ENCODE data around the gene ARHGEF3. TPM values are rescaled to one million over a fixed set of nuclear protein-coding genes. Genes with fewer than 3 reads are reported as not detected.

Gene ARHGEF3
- total RNA-seq, 1 donor from 2014 or later = 23.1 TPM

DNA sequence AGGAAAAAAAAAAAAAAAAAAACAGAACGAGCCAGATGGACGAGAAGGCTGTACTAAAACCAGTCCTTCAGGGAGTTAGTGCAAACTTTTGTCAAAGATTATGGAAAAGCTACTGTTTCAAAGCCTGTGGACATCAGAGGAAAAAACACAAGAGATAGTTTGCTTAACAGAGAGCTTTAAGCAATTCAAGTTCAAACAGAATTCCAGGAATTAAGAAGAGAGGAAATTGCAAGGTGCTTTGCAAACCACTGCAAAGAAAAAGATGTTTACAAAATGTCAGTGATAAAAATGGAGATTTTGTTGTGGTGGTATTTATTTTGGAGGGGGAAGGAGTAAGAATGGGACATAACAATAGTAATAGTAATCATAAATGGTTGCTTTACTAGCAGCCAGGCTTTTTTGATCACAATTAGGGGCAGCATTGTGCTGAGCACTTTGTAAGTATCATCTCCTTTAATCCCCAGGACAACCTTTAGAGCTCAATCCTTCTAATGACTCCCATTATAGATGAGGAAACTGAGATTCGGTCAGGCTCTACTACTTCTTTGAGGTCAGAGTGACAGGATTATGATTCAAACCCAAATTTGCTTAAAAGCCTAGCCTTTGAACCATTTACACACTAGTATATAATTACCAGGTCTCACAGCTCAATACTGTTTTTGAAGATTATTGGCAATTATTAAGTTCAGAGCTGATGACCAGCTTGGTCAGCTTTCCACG, 22.4 kb upstream of the ARHGEF3 start:
- DNase-seq (ENCODE audit: low spot score) = no peak
- intact Hi-C loops (cut with DNase I) = no loop called here

DNA sequence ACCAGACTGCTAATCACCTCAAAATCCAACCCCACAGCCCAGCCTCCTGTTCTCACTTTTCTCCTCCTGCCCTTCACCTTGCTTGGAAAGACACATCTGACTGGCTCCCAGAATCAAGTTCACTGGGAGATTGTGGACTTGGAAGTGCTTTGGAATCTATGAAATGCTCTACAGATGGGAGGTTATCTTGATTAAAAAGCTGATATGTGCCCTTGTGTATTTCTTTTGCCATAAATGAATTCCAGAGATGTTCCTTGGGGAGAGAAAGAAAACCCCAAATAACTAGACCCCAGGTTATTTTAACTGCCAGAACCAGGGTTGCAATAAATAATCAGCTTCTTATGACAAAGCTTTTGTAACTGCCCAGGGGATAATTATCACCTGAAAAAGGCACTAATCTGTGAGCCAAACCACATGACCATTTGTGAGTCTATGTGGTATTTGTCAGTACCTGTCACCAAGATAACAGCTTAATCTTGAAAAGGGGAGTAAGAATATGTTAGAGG, 21.7 kb upstream of the ARHGEF3 start:
- intact Hi-C loops (cut with DNase I) = no loop called here
- DNase-seq (ENCODE audit: low spot score) = no peak

DNA sequence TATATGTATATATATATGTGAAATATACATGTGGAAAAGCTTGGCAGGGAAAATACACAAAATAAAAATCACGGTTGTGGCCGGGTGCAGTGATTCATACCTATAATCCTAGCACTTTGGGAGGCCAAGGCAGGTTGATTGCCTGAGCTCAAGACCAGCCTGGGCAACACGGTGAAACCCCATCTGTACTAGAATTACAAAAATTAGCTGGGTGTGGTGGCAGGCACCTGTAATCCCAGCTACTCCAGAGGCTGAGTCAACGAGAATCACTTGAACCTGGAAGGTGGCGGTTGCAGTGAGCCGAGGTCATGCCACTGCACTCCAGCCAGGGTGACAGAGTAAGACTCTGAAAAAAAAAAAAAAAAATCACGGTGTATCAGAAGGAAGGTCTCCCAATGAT, 20.8 kb upstream of the ARHGEF3 start:
- no peak for DNase-seq (ENCODE audit: low spot score)
- intact Hi-C loops (cut with DNase I) = no loop called here

DNA sequence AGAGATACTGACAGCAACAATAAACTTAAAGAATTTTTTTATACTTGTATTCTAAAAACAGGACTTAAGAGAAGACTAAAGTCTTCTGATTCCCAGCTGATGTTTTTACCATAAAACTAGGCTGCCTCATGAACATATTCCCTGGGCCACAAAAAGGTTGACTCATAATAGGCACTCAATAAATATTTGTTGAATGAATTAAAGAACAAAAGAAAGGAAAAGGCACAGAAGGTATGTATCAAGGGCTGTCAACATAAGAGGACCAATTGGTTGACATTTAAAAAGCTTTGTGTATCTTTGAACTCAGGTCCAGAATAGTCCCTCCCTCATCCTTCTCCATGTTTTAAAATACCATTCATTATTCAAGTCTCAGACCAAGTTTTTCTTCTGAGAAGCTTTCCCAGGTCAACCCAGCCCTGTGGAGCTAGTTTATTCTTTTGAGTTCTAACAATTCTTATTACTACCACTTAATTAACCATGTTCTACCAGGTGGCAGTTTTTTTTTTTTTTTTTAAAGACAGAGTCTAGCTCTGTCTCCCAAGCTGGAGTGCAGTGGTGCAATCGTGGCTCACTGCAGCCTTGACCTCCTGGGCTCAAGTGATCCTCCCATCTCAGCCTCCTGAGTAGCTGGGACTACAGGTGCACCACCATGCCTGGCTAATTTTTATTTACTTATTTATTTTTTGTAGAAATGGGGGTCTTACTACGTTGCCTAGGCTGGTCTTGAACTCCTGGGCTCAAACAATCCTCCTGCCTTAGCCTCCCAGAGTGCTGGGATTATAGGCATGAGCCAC, 17.5 kb upstream of the ARHGEF3 start:
- DNase-seq (ENCODE audit: low spot score) = no peak
- intact Hi-C loops (cut with DNase I) = no loop called here

DNA sequence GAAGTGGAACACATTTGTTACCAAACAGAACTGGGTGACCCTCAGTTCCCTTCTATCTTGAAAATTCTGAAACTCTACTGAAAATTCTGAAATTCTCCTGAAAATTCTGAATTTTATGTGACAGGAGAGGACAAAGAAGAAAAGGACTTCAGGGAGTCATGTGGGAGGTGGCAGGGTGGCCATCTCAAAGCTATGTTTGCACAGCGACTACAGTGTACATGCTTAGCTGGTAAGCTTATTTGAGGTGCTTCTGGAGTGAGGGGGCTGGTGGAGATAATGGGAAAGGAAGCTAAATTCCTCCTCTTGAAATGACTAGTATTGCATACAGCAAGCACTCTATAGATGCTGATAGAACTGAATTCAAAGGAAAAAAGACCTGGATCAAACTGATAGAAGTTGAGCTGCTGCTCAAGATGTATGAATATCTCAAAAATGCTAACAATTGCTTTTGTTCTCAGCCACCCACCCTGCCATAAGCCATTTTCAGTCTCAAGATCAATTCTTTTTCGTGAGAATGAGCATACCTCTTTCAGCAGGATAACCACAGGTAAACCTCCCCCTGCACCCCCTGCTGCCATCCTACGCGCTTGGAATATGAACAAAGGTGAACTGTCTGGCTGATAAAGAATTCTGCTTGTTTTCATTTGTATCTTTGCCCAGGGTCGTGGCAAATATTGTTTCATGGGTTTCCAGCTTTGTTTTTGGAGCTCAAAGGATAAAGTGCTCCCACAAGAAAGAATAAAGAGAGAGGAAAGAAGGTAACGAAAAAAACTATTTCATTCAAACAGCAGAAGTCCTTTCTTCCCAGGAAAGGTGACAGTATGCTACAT, 16.6 kb upstream of the ARHGEF3 start:
- no peak for DNase-seq (ENCODE audit: low spot score)
- intact Hi-C loops (cut with DNase I) = no loop called here

DNA sequence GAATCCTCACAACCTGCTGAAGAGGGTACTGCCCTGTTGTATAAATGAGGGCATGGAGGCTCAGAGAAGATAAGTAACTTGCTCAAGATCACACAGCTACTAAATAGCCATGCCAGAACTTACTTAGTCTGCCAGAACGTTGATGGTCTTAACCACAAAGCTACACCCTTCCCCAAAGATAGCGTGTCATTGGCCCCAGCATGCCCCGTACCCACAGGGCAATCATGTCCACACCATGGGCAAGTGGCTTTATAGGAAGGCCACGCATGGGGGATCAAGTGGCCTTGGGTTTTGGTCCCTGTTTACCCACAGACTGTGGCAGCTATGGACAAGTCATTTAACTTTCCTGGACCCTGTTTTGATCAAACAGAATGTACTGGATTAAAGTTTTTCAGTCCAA, 15.9 kb upstream of the ARHGEF3 start:
- intact Hi-C loops (cut with DNase I) = no loop called here
- no peak for DNase-seq (ENCODE audit: low spot score)

DNA sequence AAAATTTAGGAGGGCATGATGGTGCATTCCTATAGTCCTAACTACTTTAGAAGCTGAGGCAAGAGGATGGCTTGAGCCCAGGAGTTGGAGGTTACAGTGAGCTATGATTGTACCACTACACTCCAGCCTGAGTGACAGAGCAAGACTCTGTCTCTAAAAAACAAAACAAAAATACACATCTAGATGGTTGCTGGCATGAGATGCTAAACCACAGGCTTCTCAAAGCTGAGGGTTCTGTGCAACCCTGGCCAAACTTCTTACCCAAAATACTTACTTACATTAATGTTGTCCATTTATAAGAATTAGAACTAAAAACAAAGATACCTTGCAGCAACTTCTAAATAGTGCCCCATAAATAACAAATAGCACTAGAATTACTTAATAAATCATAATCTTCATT, 14.3 kb upstream of the ARHGEF3 start:
- DNase-seq (ENCODE audit: low spot score) = no peak
- intact Hi-C loops (cut with DNase I) = no loop called here

DNA sequence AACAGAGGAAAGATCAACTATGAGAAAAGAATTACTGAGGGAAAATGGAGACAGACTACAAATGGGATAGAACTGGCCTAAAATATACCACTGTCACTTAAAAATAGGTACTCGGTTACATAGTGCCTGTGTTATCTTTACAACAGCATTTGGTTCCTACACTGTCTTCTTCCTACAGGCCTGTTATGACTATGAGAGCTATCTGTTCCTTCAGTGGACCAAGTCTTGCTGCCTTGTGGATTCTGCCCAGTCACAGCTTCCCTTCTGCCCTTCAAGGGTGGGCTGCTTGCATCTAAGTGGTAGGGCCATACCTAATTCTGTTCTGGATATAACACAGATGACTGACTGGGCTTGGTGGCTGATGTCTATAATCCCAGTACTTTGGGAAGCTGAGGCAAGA, 13.8 kb upstream of the ARHGEF3 start:
- intact Hi-C loops (cut with DNase I) = no loop called here
- DNase-seq (ENCODE audit: low spot score) = no peak

DNA sequence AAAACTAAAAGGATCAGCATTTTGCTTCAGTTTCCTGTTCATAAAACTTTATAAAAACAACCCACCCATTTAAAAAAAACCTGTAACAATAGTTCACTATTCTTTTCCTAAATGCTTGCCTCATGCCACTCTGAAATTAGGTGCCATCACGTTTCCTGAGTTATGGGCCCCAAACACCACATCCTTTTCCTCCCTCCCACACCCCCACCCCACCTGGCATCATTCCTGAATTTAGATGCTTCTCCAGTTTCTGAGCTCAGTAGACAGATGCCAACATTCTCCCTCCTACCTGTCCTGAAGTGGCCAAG, 11.9 kb upstream of the ARHGEF3 start:
- intact Hi-C loops (cut with DNase I) = no loop called here
- no peak for DNase-seq (ENCODE audit: low spot score)

DNA sequence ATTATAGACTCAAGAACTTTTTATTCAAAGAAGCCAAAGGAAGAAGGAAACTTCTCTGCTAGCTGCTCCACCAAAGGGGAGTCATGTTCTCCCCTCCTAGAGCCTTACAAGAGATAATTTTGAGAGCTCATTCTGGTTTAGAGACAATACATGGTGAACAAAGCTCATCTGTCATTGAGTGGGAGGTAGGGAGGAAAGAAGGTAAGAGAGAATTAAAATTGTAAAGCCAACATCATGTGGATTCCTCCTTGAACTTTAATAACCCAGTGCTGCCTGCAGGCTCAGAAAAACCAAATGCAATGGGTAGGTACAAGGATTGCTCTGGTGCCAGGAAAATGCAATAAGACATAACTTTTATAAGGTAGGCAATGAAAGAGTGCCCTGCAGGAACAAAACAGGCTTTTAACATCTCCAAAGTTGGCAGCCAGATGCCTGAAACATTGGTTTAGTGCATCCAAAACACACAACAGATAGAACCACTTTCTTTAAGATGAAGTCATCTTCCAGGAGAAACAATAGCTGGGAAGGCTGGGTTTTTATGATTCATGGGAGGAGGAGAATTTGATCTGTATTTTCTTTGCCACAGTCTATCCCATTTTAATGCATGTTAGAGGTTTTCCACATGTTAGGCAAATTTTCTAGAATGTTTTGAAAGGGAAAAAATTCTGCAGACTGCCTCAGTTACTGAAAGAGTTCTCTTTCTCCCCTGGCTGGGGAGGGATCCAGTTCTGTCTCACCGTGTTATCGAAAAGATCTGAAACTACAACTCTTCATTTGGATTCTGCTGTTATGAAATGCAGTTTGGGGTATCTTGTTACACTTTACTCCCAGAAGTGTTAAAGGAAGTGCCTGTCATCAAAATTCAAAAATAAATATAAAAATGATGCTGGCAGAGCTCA, 11.3 kb upstream of the ARHGEF3 start:
- no peak for DNase-seq (ENCODE audit: low spot score)
- intact Hi-C loops (cut with DNase I) = no loop called here

DNA sequence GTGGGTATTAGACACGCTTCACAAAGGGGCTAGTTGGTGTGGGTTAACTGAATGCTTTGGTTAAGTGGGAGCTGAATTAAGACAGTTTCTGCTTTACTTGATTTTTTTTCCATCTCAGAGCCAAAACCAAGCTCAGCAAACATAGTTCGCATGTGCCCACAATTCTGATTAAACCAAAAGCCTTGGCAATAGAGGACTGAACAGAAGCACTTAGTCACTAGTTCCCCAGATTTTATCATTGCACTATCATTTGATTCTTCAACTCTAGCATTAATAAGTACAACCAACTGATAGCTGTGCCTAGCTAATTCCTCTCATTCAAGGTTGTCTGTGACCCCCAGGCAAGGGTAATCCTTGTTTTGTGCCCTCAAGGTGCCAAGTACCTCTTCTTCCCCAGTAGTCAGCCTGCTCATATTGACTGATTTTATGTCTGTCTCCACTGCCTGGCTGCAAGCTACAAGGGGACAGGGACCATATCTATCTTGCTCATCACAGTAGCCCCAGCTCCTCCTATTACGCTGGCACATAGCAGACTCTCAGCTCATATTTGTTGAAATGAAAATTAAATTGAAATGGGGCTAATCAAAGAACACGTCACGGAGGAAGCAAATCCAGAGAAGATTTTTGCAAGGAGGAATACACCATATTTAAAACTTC, 9.9 kb upstream of the ARHGEF3 start:
- intact Hi-C loops (cut with DNase I) = no loop called here
- no peak for DNase-seq (ENCODE audit: low spot score)

DNA sequence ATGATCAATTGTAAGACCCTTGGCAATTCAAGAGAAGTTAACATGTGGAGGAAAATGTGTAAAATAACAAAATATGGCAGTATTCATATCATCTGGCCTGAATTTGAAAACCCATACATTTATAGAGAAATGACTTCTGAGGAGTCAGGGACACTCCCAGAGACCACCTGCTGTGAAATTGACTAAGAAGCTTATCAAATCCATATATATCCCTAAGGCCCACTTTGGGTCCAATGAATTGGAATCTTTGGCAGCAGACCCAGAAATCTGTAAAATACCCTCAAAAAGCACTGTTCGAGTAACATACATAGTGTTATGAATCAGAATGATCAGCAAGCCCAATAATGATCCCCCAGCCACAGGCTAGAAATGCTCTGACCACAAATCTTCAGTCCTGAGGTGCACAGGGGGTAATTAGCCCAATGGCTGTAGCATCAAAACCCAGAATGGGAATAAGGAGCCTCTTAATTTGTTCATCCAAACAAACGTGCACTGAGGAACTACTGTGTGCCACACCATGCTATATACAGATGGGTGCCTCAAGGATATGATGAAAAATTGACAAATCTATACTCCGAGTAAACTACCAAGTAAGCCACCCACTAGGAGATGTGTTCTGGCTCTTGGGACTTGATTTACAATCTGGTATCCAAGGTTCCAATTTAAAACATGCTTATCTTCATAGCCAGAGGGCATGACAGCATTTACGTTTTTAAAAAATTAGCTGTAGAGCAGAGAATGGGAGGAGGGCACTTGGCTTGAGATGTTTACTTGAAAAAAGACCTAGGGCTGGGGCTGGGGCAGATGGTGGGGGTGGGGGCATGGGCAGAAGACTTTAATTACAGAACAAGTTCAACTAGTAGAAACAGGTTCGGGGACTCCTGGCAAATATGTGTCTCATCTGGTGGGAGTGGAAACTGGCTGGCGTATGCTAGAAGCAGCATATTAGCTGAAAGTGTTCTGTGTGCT, 9.1 kb upstream of the ARHGEF3 start:
- intact Hi-C loops (cut with DNase I) = no loop called here
- no peak for DNase-seq (ENCODE audit: low spot score)

DNA sequence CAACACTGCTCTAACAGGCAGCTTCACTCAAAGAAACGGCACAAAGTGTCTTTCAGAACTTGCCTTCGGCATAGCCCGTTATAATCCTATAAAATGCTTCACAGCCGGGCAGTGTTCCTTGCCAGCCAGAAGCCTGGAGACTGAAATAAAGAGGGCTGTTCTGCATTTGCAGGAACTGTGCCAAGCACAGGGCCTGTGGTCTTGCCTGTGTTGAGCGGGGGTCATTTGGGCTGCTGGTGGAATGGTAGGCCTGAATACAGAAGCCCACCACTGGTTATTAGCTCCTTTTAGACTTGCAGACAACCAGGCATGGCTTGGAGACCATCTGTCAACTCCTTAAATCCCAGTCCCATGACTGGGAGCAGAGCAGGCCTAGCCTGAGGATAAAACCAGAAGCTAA, 4.7 kb upstream of the ARHGEF3 start:
- intact Hi-C loops (cut with DNase I) = no loop called here
- DNase-seq (ENCODE audit: low spot score) = no peak

DNA sequence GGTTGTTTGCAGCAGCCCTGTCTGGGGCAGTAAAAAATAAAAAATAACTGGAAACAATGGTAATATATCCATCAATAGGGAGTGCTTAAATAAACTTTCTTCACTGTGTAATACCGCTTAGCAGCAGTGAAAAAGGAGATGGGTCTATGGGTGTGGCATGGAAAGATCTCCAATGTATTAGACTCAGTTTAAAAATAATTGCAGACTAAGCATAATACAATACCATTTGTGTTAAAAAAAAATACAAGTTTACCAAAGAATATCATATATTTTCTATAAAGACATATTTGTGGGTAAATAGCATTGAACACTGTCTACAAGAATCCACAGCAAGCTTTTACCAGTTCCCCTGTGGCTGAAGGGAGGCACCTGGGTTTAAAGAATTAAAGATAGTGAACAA, 1.0 kb upstream of the ARHGEF3 start:
- DNase-seq (ENCODE audit: low spot score) = no peak
- intact Hi-C loops (cut with DNase I) = loop anchor here (5.0 kb wide), 1 partner anchor 120 kb away; no protein-coding TSS in a partner anchor

DNA sequence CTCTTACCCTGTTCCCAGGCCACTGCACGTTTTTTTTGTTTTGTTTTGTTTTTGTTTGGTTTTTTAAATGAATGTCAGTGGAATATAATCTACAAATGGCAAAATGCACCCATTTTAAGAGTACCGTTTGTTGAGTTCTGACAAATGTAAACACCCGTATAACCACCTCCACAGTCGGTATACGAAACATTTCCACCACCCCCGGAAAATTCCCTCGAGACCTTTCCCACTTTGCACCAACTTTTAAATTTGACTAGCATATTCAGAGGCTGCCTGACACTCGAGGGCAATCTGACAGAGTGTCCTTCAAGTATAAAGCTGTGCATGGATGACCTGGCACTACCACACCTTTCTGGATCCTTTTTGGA, 613 bp upstream of the ARHGEF3 start:
- intact Hi-C loops (cut with DNase I) = loop anchor here (5.0 kb wide), 1 partner anchor 120 kb away; no protein-coding TSS in a partner anchor

DNA sequence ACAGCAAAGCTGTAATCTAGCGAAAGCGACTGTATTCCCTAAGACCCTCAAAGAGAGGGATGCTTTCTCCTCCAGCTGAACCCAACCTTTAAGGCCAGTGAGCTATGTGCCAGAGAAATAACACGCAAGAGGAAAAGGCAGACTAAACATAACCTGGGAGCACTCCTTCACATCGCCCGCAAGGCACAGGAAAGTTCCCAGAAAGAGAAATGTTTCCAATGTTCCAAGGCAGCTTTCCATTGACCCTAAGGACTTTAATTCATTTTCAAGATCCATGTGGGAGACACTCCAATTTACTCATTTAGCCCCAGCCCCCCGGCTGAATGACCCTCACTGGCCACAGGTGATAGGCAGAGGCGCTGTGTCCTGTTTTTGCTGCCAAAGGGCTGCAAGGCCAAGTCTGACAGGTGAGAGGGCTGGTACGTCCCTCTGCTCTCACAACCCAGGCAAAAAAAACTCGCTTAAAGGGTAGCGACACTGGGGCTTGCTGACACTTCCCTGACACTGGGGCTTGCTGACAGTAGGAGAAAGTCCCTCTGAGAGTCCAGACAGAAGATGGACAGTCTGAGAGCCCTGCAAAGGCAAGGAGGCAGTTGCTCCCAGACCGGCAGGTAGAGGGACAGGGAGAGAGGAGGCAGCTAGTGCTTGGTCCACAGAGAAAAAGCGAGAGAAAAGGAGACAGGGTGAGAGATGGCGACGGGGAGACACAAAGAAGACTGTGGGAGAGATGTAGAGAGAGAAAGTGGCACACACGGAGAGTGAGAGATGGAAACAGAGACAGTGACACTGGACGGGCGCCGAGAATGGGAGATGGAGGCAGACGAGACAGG, 702 bp downstream of the ARHGEF3 start:
- intact Hi-C loops (cut with DNase I) = loop anchor here (2.0 to 5.0 kb wide), 2 partner anchors 121 to 188 kb away; no protein-coding TSS in a partner anchor
- no peak for DNase-seq (ENCODE audit: low spot score)

More for the DNA sequence above, 613 bp upstream of the ARHGEF3 start:
- no peak for DNase-seq (ENCODE audit: low spot score)
